ENCODE results near the gene TACC2. TPM values are rescaled to one million over a fixed set of nuclear protein-coding genes. Genes with fewer than 3 reads are reported as not detected.

Gene TACC2
- total RNA-seq, 1 donor from 2014 or later: 9.7 TPM

GRCh38 chr10:122122493-122122892, 133.5 kb downstream of the TACC2 start:
- DNase-seq (ENCODE audit: low read depth, low spot score): no peak

- no peak for DNase-seq (ENCODE audit: low read depth, low spot score)
Observed at GRCh38 chr10:122123186-122123585, 134.2 kb downstream of the TACC2 start.

GRCh38 chr10:122124342-122124741, 135.4 kb downstream of the TACC2 start:
- DNase-seq (ENCODE audit: low read depth, low spot score): no peak

DNA sequence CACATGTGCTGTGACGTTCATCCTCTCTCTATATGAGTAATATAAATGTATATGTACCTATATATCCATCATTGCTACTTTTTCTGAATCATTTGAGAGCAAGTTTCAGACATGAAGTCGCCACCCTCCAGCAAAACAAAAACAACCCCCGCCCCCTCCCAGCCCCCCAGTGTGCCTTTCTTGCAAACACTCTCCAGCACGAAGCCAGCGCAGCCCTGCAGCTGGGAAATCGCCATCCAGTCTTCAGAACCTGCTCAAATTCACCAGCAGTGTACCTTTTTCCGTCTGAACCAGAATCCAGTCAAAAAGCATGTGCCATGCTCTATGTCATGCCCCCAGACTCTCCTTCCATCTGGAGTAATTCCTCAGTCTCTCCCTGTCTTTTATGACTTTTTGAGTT, 135.8 kb downstream of the TACC2 start:
- no peak for DNase-seq (ENCODE audit: low read depth, low spot score)

- no peak for DNase-seq (ENCODE audit: low read depth, low spot score)
Observed at GRCh38 chr10:122126763-122127659, 138.0 kb downstream of the TACC2 start.

DNA sequence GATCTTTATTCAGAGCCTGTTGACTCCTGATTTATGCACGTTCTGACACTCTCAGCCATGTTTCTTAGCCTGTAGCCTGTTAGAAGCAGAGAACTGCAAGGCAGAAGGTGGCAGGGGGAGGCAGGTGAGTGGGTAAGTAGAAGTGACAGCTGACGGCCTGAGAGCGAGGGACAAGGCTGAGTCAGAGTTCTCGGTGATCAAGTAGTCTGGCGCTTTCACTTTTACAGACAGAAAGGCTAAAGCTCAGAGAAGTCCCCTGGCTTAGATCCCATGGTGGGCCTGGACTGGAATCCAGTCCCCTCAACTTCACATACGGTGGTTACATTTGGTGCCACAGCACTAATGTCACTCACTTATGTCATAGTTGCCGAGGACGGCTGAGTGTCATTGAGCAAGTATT, 139.0 kb downstream of the TACC2 start:
- no peak for DNase-seq (ENCODE audit: low read depth, low spot score)

DNA sequence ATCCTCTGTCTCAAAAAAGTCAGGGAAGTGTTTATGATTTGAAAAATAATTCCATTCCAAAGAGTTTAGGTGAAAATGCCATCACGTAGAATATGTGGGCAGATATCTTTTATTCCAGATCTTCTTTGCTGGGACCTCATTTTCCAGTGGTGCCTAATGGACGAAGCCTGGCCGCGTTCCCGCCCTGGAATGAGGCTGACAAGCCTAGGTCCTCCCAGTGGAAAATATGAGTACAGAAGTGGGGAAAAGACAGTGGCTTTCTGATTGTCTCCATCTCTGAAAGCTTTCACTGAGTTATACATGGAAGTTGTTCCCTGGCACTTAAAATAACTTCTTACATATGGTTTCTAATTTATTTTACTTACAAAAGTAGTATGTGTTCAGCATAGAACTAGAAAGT, 139.4 kb downstream of the TACC2 start:
- no peak for DNase-seq (ENCODE audit: low read depth, low spot score)

GRCh38 chr10:122130474-122131110, 141.6 kb downstream of the TACC2 start:
- no peak for DNase-seq (ENCODE audit: low read depth, low spot score)

DNA sequence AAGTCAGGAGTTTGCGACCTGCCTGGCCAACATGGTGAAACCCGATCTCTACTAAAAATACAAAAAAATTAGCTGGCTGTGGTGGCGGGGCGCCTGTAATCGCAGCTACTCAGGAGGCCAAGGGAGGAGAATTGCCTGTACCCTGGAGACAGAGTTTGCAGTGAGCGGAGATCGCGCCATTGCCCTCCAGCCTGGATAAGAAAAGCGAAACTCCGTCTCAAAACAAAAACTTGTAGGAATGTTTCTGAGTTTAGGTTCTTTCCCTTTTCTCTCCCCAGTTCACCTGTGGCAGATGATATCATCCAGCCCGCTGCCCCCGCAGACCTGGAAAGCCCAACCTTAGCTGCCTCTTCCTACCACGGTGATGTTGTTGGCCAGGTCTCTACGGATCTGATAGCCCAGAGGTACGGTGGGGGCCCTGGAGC, 143.4 kb downstream of the TACC2 start:
- DNase-seq (ENCODE audit: low read depth, low spot score): no peak

DNA sequence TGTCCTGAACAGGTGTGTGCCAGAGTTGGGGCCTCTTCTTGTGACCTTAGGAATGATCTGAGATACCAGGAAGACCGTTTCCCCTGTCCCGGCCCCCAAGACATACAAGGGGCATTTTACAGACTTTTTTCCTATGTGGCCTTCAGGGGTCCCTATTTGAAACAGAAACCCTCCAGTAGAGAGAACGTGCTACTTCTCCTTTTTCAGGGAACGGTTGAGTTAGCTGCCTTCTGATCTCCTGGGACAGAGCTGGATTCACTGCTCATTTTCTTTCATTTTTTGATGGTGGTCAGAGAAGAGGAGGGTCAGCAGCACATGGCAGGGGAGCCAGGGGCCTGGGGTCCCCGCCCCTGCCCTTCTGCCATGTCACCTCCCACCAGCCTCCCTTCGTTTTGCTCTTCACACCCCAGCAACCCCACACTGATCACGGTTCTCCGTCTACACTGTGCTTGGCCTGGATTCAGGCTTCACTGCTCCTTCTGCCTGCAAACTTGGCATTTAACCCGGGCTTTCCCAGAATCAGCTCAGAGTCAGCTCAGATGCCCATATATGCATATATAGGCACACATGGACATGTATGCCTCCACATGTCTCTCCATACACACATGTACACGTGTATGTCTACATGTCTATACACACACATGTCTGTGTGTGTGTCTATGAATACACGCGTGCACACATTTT, 144.1 kb downstream of the TACC2 start:
- DNase-seq (ENCODE audit: low read depth, low spot score): no peak

DNA sequence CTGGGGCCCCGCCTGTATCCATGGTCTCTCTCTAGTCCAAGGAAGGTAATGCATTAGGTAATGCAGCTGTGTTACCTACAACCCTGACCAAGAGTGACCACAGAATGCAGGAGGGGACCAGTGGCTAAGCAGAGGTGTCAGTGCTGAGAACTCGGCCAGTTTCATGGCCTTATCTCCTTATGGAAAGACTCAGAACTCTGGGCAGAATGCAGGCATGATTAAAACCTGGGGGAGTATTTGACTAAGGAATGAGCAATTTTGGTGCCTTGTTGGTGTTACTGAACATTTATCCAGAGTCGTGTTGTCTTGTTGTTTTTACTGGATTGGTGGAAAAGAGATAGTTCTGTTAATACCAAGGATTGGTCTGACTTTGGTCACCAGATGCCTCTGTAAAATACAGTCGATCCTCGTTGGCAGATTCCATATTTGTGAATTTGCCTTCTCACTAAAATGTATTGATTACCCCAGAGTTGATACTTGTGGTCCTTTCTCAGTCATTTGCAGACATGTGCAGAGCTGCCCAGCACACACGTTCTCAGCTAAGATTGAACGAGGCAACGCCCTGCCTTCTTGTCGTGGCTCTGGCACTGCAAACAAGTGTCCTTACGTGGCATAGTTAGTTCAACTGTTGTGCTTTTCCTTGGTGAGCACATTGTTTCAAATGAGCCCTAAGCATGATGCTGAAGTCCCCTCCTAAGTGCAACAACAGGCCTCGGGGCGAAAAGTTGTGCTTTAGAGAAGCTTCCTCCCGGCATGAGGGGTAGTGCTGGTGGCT, 146.5 kb downstream of the TACC2 start:
- no peak for DNase-seq (ENCODE audit: low read depth, low spot score)

GRCh38 chr10:122138831-122139625, 150.1 kb downstream of the TACC2 start:
- DNase-seq (ENCODE audit: low read depth, low spot score): no peak

DNA sequence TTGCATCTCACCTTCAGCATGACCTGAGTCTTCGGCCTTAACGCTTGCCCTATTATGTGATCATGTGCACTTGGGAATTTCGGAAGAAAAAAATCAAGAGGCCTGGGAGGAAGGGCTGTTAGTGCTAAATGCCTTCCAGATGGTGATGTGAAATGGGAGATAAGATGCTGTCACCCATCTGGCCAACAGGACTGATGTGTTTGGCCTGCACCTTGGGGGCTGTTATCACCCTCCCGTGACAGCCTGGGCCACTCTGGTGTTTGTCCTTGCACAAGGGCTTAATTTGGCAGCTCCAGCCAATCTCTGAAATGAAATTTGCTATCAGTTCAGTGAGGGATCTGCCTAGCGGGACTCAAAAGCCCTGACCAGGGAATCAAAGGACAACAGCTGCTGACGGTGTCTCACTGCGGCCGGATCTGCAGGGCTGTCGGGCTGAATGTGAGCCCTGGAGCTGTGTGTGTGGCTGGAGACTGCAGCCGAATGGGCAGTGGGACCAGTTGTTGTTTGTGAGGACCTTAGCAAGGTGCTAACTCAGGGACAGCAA, 150.7 kb downstream of the TACC2 start:
- DNase-seq (ENCODE audit: low read depth, low spot score): no peak

DNA sequence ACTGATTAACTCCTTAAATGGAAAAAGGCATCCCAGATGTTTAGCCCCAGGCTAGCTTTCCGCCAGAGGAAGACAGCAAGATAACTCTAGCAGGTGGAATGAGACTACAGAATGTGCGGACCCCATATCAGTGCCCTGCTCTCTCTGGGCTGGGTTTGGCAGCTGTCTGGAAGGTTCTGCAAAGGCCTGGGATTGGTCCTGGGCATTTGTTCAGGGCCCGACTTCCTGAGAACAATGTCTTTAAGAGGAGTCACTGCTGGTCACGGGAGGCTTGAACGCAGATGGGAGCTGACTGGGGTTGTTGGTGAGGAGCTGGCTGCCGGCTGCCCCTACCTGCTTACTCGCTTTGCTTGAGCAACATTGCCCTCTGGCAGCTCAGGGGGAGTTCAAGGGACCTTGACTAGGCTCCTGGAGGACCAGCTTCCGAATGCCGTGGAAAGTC, 151.5 kb downstream of the TACC2 start:
- peak; percentile 77 for DNase-seq (ENCODE audit: low read depth, low spot score)

GRCh38 chr10:122140941-122141623, 152.1 kb downstream of the TACC2 start:
- DNase-seq (ENCODE audit: low read depth, low spot score): peak; percentile 87

GRCh38 chr10:122141821-122142640, 153.1 kb downstream of the TACC2 start:
- DNase-seq (ENCODE audit: low read depth, low spot score): no peak

DNA sequence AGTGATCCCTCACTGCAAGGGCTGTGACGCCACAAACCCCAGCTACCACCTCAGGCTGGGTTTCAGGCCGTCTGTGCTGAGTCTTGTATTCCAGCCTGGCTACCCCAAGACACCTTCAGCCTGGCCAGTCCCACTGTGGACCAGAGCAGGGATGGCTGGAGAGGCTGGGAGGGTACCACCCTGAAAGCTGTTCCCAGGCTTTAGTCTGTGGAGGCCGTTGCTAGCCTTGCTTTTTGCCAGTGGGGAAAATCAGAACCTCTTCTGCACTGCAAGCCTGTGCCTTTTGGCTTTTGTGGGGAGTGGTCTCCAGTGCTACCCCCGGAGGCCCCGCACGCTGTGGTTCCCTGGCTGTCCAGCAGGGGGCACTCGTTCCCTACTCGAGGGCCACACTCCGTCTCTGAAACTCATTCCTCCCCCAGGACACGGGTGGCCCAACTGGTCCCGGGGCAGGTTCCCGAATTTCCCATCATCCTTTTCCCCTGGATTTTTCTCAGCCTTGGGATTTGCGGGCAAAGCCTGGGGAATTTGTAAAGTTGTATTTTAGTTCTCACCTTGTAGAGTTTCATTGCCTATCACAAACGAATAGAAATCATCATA, 153.8 kb downstream of the TACC2 start:
- no peak for DNase-seq (ENCODE audit: low read depth, low spot score)

GRCh38 chr10:122143238-122143841, 154.4 kb downstream of the TACC2 start:
- no peak for DNase-seq (ENCODE audit: low read depth, low spot score)

Data from pulmonary artery endothelial cell (primary cell).